CD4-positive, CD25-positive, alpha-beta regulatory T cell (primary cell): ENCODE data around the gene SGMS1. TPM values are rescaled to one million over a fixed set of nuclear protein-coding genes. Genes with fewer than 3 reads are reported as not detected.
"Not testable (repeated sequence)": the region's sequence is repeated elsewhere in the genome, so short reads cannot be mapped to it uniquely, and the experiment has no call there.

Experiments used
- ATAC-seq, 2 donors: fragments of 150-1000 bp; cut with Tn5 transposase; one replicate each; pipeline ENCODE4 v1.10.0; 2021; ENCODE audit warnings: low read depth in 2 of 2, moderate number of reproducible peaks in 2 of 2, moderate library complexity in 1 of 2
- DNase-seq, 3 donors: peaks; one replicate each; pipeline versions ENCODE4 v3.0.0 to v3.0.0-alpha.2; 2012 to 2022; ENCODE audit warnings: mixed read lengths in 1 of 3
- H3K27ac ChIP-seq: one replicate; pipeline ENCODE4 v1.7.0; 2013; ENCODE audit warnings: mild to moderate bottlenecking, low read length; ENCODE audit not compliant: insufficient read depth, poor library complexity, severe bottlenecking
- H3K27me3 ChIP-seq: one replicate; pipeline ENCODE4 v1.7.0; 2013; ENCODE audit warnings: low read length; ENCODE audit not compliant: control insufficient read depth, insufficient read depth
- H3K36me3 ChIP-seq: one replicate; pipeline ENCODE4 v1.7.0; 2013; ENCODE audit warnings: mild to moderate bottlenecking, low read length, moderate library complexity; ENCODE audit not compliant: control insufficient read depth, insufficient read depth
- H3K4me1 ChIP-seq: 2 replicates; pipeline ENCODE4 v1.7.0; 2013; ENCODE audit warnings: mild to moderate bottlenecking, low read length; ENCODE audit not compliant: insufficient read depth, control insufficient read depth, poor library complexity, severe bottlenecking
- H3K4me3 ChIP-seq: one replicate; pipeline ENCODE4 v1.7.0; 2013; ENCODE audit warnings: low read depth, mild to moderate bottlenecking, low read length, moderate library complexity
- H3K9me3 ChIP-seq, 2 experiments: 1 replicate in 1 of 2; 2 replicates in 1 of 2; pipeline ENCODE4 v1.7.0; 2013; ENCODE audit warnings: low read length in 2 of 2, mild to moderate bottlenecking in 1 of 2, moderate library complexity in 1 of 2; ENCODE audit not compliant: control insufficient read depth in 2 of 2
- H3K27ac Mint-ChIP-seq, 3 donors: one replicate each; pipeline ENCODE4 v1.8.0; 2020 to 2022; ENCODE audit warnings: mild to moderate bottlenecking in 3 of 3, mixed read lengths in 3 of 3, moderate library complexity in 2 of 3
- H3K27me3 Mint-ChIP-seq: one replicate; pipeline ENCODE4 v1.8.0; 2022; ENCODE audit warnings: mild to moderate bottlenecking, mixed read lengths
- H3K36me3 Mint-ChIP-seq: one replicate; pipeline ENCODE4 v1.8.0; 2020; ENCODE audit warnings: mixed read lengths
- H3K4me1 Mint-ChIP-seq, 4 donors: one replicate each; pipeline ENCODE4 v1.8.0; 2020 to 2022; ENCODE audit warnings: mixed read lengths in 4 of 4, mild to moderate bottlenecking in 1 of 4
- H3K4me3 Mint-ChIP-seq, 4 donors: one replicate each; pipeline ENCODE4 v1.8.0; 2020 to 2022; ENCODE audit warnings: mild to moderate bottlenecking in 4 of 4, mixed read lengths in 4 of 4, moderate library complexity in 3 of 4
- H3K9me3 Mint-ChIP-seq, 7 donors: one replicate each; pipeline ENCODE4 v1.8.0; 2020 to 2022; ENCODE audit warnings: mixed read lengths in 7 of 7, mild to moderate bottlenecking in 3 of 7, moderate library complexity in 2 of 7
- polyA plus RNA-seq, 4 donors: library from polyadenylated mRNA; unstranded; fragments of 300-500 nt; fragmentation: Illumina TruSeq; gene quantifications; one replicate each; pipeline ENCODE4 v1.2.3, GENCODE V29; 2021
- total RNA-seq: library from RNA; stranded (reverse); gene quantifications from one replicate; pipeline ENCODE4 v1.2.3, GENCODE V29; 2022

SGMS1 gene
- total and polyA plus RNA-seq, 5 donors from 2014 or later, result 25.7 to 241 (median 33.0) TPM

GRCh38 chr10:50379616-50380015 is 244.1 kb downstream of the SGMS1 start:
- H3K9me3 Mint-ChIP-seq, result peaks cover 0 to 2% (median 0%) of the 10 kb centered on the region in 7 donors
- Histone ChIP-seq H3K27me3 (no peaks in the 10 kb centered on the region), H3K9me3 (no peaks in the 10 kb centered on the region), H3K4me3 (peak overlapping the region; percentile 10), H3K4me1 (peaks cover 67% of the 10 kb centered on the region), H3K36me3 (peaks cover 11% of the 10 kb centered on the region), H3K27ac (no peak overlapping the region)
- peaks cover 25% of the 10 kb centered on the region for H3K36me3 Mint-ChIP-seq
- H3K27ac Mint-ChIP-seq, result peak overlapping the region; percentile 64 to 88 (median 75)
- H3K4me3 Mint-ChIP-seq, result peak overlapping the region in 2 of 4 donors; percentile 22 to 46
- no peak for ATAC-seq
- no peak for DNase-seq
- H3K27me3 Mint-ChIP-seq, result no peaks in the 10 kb centered on the region
- peaks cover 43 to 51% (median 46%) of the 10 kb centered on the region in 4 donors for H3K4me1 Mint-ChIP-seq

DNA sequence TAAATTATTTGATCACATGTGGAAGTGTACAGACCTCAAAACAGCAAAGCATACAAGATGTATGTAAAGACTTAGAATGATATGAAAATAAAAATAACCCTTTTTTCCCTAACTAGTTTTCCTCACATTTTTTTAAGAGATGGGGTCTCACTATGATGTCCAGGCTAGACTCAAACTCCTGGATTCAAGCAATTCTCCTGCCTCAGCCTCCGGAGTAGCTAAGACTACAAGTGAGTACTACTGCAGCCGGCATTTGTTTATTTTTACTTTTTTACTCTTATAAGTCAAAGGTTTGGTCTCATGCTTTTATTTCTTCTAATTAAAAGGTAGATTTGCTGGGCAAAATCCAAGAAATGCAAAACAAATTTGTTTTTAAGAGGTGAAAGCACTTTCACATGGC is 248.0 kb downstream of the SGMS1 start:
- H3K4me3 ChIP-seq, result peak overlapping the region; percentile 34
- no peak overlapping the region for H3K27ac Mint-ChIP-seq
- no peak overlapping the region for H3K4me3 Mint-ChIP-seq
- no peaks in the 10 kb centered on the region for H3K9me3 ChIP-seq
- H3K4me1 Mint-ChIP-seq, result peaks cover 25 to 36% (median 28%) of the 10 kb centered on the region in 4 donors
- peak overlapping the region; percentile 3 for H3K27ac ChIP-seq
- H3K36me3 Mint-ChIP-seq, result peaks cover 25% of the 10 kb centered on the region
- ATAC-seq (no peak), DNase-seq (no peak)
- peaks cover 0 to 2% (median 0%) of the 10 kb centered on the region in 7 donors for H3K9me3 Mint-ChIP-seq
- peaks cover 55% of the 10 kb centered on the region for H3K4me1 ChIP-seq
- no peaks in the 10 kb centered on the region for H3K27me3 ChIP-seq
- H3K36me3 ChIP-seq, result peaks cover 11% of the 10 kb centered on the region
- no peaks in the 10 kb centered on the region for H3K27me3 Mint-ChIP-seq

GRCh38 chr10:50375051-50375452 is 248.7 kb downstream of the SGMS1 start:
- H3K27ac Mint-ChIP-seq, result no peak overlapping the region
- H3K4me3 Mint-ChIP-seq, result no peak overlapping the region
- H3K9me3 Mint-ChIP-seq, result peaks cover 0 to 2% (median 0%) of the 10 kb centered on the region in 7 donors
- no peak for ATAC-seq
- H3K27ac ChIP-seq, result peak overlapping the region; percentile 38
- peak in 1 of 3 donors; percentile 22 for DNase-seq
- no peaks in the 10 kb centered on the region for H3K9me3 ChIP-seq
- H3K36me3 ChIP-seq, result peaks cover 11% of the 10 kb centered on the region
- H3K4me1 Mint-ChIP-seq, result peaks cover 21 to 35% (median 22%) of the 10 kb centered on the region in 4 donors
- H3K4me3 ChIP-seq, result peak overlapping the region; percentile 34
- H3K4me1 ChIP-seq, result peaks cover 50% of the 10 kb centered on the region
- no peaks in the 10 kb centered on the region for H3K27me3 ChIP-seq
- no peaks in the 10 kb centered on the region for H3K27me3 Mint-ChIP-seq
- H3K36me3 Mint-ChIP-seq, result peaks cover 25% of the 10 kb centered on the region

DNA sequence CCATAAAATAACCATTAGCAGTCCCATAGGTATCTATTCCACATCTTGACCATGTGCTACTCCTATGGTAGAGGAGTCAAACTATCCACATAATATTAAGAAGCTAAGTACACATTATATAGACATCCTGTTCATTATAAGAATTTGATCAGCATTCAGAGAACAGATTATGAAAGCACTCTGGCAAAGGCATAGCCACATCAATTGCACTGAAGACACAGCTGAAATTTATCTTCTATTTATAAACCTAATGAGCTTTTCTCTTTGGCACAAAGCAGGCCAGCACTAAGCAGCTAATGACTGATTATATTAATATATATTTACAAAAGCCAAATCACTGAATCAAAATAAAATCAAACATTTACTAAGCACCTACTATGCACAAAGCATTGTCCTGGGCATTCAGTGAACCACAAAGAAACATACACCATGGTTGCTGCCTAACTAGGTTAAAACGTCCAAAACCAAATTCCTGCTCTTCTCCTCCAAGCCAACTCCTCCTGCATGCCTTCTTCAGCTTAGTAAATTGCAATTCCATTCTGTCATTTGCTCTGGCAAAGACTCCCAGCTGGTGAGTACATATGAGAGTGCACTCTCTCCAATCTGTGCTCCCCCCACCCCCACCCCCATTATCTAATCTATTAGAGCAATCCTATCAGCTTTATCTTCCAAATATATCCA is 249.8 kb downstream of the SGMS1 start:
- Mint-ChIP-seq H3K4me1 (peaks cover 20 to 34% (median 23%) of the 10 kb centered on the region in 4 donors), H3K4me3 (no peak overlapping the region), H3K9me3 (peaks cover 0 to 2% (median 0%) of the 10 kb centered on the region in 7 donors), H3K36me3 (peaks cover 21% of the 10 kb centered on the region), H3K27me3 (no peaks in the 10 kb centered on the region), H3K27ac (no peak overlapping the region)
- H3K9me3 ChIP-seq, result no peaks in the 10 kb centered on the region
- peaks cover 44% of the 10 kb centered on the region for H3K4me1 ChIP-seq
- H3K27me3 ChIP-seq, result no peaks in the 10 kb centered on the region
- DNase-seq (peak in 1 of 3 donors; percentile 64), ATAC-seq (peak; percentile 31 to 69)
- H3K27ac ChIP-seq, result peak overlapping the region; percentile 44
- H3K4me3 ChIP-seq, result peak overlapping the region; percentile 6
- peaks cover 11% of the 10 kb centered on the region for H3K36me3 ChIP-seq

- Histone ChIP-seq H3K36me3 (peaks cover 8% of the 10 kb centered on the region), H3K4me1 (peaks cover 29% of the 10 kb centered on the region), H3K27me3 (no peaks in the 10 kb centered on the region), H3K4me3 (no peak overlapping the region), H3K9me3 (no peaks in the 10 kb centered on the region), H3K27ac (no peak overlapping the region)
- Mint-ChIP-seq H3K4me3 (no peak overlapping the region), H3K27me3 (no peaks in the 10 kb centered on the region), H3K4me1 (peaks cover 12 to 52% (median 27%) of the 10 kb centered on the region in 4 donors), H3K9me3 (peaks cover 0 to 2% (median 0%) of the 10 kb centered on the region in 7 donors), H3K27ac (peak overlapping the region in 1 of 3 donors; percentile 18), H3K36me3 (peaks cover 23% of the 10 kb centered on the region)
- ATAC-seq, result no peak
- DNase-seq, result no peak
Observed at GRCh38 chr10:50369931-50370330, 253.8 kb downstream of the SGMS1 start.

DNA sequence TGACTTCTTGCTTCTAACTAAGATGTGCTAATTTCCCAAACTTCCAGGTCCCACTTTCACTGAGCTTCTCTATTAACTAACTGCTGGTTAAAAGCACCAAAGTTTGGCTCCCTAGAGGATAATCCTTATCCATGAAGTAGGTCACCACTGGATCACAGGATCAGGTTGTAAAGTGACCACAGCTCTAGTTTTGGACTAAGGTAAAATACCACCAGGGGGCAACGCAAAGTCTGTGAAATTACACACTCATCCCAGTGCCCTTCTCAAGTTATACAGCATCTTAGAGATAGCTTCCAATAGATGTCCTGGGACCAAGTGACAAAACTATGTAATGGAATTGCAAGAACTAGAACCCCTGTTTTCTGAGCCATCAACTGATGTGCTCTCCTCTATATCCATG is 256.0 kb downstream of the SGMS1 start:
- peak overlapping the region in 1 of 4 donors; percentile 4 for H3K4me3 Mint-ChIP-seq
- H3K36me3 Mint-ChIP-seq, result peaks cover 33% of the 10 kb centered on the region
- ATAC-seq (no peak), DNase-seq (peak in 1 of 3 donors; percentile 53)
- H3K9me3 Mint-ChIP-seq, result peaks cover 0 to 4% (median 0%) of the 10 kb centered on the region in 7 donors
- no peaks in the 10 kb centered on the region for H3K9me3 ChIP-seq
- no peak overlapping the region for H3K27ac ChIP-seq
- H3K4me1 Mint-ChIP-seq, result peaks cover 29 to 74% (median 44%) of the 10 kb centered on the region in 4 donors
- peaks cover 8% of the 10 kb centered on the region for H3K36me3 ChIP-seq
- peaks cover 24% of the 10 kb centered on the region for H3K4me1 ChIP-seq
- no peaks in the 10 kb centered on the region for H3K27me3 ChIP-seq
- no peaks in the 10 kb centered on the region for H3K27me3 Mint-ChIP-seq
- peak overlapping the region in 1 of 3 donors; percentile 32 for H3K27ac Mint-ChIP-seq
- H3K4me3 ChIP-seq, result peak overlapping the region; percentile 31

- Mint-ChIP-seq H3K36me3 (peaks cover 37% of the 10 kb centered on the region), H3K4me1 (peaks cover 39 to 79% (median 47%) of the 10 kb centered on the region in 4 donors)
- H3K27ac ChIP-seq, H3K36me3 ChIP-seq, H3K27me3 ChIP-seq, H3K4me3 ChIP-seq, H3K27me3 Mint-ChIP-seq, H3K9me3 Mint-ChIP-seq, DNase-seq, H3K4me3 Mint-ChIP-seq, H3K9me3 ChIP-seq, H3K27ac Mint-ChIP-seq, ATAC-seq: not testable (repeated sequence)
- peaks cover 29% of the 10 kb centered on the region for H3K4me1 ChIP-seq
Observed at GRCh38 chr10:50366421-50366820, 257.3 kb downstream of the SGMS1 start.
